AG09309 (cell line): ENCODE data around the gene NKG7.

ENCODE experiments used
- DNase-seq: peaks from one replicate; pipeline ENCODE4 v3.0.0-alpha.2; 2010; ENCODE audit warnings: low read depth
- H3K4me3 ChIP-seq: 2 replicates; pipeline ENCODE4 v1.5.1; 2011; ENCODE audit warnings: mild to moderate bottlenecking, low read depth, low read length, moderate library complexity; ENCODE audit not compliant: control insufficient read depth
- TF ChIP-seq, protein P1 (sequence below): IDR thresholded peaks from 2 replicates; pipeline ENCODE4 v1.5.1; 2011; ENCODE audit warnings: mild to moderate bottlenecking, low read depth, low read length, inconsistent platforms; ENCODE audit not compliant: insufficient read depth, control insufficient read depth; ENCODE audit errors: missing control alignments

The NKG7 gene

DNA sequence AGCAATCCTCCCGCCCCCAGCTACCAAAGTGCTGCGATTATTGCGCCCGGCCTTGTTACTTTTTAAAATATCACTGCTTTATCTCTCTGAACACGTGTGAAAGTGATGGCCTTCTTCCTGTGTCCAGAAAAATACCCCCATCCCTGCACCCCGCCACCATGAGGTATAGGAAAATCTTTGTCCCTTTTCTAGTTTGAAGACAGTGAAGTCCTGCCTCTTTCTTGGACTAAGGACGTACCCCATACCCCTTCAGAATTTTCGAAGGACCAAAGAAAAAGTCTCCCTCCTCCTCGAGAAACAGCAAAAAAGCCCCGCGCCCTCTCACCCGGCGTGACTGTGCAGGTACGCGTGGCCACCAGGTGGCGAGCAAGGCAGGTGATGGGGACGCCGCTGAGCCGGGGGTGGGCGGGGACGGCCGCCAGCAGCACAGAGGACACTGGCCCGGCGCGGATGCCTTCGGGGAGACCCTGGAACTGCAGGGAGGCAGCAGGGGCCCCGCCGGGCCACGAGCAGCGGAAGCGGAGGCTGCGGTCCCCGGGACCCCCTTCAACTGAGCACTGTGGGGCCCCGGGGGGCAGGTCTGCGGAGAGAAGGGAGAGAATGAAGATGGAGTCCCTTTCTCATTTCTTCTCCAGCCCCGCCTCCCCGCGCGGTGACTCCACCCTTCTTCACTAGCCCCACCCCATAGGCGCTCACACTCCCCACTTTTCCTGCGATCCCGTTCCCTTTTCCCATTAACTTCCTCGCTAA, 33.7 kb downstream of the NKG7 start:
- peak overlapping the region; percentile 63 for H3K4me3 ChIP-seq
- TF ChIP-seq, protein P1, sequence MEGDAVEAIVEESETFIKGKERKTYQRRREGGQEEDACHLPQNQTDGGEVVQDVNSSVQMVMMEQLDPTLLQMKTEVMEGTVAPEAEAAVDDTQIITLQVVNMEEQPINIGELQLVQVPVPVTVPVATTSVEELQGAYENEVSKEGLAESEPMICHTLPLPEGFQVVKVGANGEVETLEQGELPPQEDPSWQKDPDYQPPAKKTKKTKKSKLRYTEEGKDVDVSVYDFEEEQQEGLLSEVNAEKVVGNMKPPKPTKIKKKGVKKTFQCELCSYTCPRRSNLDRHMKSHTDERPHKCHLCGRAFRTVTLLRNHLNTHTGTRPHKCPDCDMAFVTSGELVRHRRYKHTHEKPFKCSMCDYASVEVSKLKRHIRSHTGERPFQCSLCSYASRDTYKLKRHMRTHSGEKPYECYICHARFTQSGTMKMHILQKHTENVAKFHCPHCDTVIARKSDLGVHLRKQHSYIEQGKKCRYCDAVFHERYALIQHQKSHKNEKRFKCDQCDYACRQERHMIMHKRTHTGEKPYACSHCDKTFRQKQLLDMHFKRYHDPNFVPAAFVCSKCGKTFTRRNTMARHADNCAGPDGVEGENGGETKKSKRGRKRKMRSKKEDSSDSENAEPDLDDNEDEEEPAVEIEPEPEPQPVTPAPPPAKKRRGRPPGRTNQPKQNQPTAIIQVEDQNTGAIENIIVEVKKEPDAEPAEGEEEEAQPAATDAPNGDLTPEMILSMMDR = peak; percentile 86
- no peak for DNase-seq

DNA sequence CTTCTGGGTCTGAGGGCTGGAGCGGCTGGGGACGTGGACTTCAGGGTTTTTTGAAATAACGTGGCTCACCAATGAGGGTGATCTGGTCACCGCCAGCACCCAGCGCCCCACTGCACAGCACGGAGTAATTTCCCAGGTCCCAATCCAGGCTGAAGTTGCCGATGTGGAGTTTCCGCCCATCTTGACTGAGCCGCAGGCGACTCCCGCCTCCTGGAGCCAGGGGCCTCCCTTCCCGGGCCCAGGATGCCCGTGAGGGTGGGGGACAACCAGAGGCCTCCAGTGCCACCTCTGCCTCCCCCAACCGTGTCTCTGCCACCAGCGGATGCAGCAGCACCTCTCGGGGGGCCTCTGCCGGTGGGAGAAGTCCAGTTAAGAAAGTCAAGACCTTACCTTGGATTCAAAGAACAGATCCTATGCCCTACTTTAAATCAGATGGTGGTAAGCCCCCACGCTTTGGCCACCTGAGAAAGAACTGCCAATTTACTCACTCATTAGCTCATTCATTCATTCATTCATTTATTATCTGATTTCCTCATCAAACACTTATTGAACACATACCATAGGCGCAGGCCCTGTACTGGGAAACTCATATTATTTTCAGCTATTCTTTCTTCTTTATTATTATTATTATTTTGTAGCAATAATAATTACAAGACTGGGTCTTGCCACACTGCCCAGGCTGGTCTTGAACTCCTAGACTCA, 34.4 kb downstream of the NKG7 start:
- H3K4me3 ChIP-seq = no peak overlapping the region
- no peak for DNase-seq
- TF ChIP-seq, protein P1 = no peak

DNA sequence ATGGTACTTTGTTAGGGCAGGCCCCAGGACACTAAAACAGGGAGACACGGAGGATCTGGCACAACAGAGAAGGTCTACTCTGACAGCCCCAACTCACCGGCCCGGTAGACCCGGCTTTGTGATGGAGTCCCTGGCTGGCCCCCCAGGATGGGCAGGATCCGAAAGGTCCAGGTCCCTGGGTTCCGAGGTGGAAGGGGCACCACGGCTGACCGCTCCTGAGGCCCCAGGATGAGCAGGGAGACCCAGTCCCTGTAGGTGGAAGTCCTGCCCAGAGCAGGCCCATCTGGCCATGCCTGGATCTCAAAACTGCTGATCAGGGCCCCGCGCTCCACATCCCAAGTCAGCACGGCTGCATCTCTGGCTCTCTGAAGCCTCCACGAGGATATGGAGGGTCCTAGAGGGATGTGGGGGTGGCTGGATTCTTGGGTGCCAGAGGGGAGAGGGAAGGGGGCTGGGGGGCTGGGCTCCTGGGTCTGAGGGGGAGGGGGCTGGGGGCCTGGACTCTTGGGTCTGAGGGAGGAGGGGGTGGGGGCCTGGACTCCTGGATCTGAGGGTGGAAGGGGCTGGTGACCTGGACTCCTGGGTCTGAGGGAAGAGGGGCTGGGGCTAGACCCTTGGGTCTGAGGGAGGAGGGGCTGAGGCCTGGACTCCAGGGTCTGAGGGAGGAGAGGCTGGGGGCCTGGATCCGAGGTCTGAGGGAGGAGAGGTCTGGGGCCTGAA, 35.2 kb downstream of the NKG7 start:
- H3K4me3 ChIP-seq = no peak overlapping the region
- no peak for DNase-seq
- TF ChIP-seq, protein P1 = no peak

DNA sequence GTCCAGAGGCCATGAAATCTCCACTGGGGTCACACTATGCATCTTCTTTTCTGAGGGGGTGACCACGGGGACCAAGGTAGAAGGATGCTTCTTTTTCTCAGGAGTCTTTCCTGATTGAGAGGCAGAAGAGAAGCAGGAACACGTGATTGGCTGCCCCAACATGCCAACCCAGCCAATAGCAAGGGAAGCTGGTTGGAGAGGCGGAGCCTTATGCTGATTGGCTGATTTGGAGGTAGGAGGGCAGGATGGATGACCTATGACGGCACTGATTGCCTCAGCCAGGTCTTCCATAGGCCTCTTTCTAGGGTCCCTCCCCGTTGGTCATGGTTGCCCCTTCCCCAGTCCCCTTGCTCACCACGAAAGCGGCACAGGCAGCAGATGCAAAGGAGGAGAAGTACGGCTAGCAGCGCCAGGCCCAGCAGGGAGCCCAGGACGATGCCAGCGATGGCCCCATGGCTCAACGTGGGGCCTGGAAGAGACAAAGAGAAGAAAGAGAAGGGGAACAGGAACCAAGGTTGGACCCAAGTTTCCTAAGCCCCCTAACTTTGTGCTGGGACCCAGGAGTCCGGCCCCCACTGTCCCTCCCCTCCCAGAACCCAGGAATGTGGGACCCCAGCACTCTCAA, 38.5 kb downstream of the NKG7 start:
- no peak overlapping the region for H3K4me3 ChIP-seq
- no peak for DNase-seq
- TF ChIP-seq, protein P1 = no peak

DNA sequence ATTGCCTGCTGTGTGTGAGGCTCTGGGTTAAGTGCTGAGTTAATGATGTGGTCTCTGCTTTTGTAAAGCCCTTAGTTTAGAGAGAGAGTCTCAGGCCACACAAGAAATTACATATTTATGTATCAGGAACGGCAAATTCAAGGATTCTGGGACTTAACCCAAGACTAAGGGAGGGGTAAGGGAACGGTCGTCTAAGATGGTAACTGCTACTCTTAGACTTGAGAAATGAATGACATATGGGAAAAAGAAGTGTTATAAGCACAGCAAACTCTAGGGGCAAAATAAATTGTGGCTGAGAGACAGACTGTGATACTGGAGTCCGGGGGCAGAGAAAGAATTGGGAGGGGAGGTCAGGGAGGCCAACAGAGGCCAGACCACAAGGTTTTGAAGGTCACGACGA, 40.7 kb downstream of the NKG7 start:
- no peak overlapping the region for H3K4me3 ChIP-seq
- no peak for DNase-seq
- TF ChIP-seq, protein P1 = no peak

DNA sequence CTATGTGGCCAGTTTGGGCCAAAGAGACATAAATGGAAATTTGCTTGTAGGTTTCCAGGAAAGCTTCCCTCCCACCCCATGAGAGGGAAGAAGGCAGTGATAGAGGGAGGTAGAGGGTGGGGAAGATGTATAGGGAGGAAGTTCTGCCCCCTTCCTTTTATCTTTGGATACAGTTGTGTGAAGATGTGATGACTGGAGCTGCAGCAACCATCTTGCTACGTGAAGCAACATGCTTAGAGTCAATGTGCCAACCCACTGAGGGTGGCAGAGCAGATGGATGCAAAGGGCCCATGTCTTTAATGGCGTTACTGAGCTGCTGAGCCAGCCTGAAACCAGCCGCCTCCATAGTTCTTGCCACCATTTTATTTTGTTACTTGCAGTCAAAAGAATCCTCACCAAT, 41.3 kb downstream of the NKG7 start:
- H3K4me3 ChIP-seq = no peak overlapping the region
- no peak for DNase-seq
- TF ChIP-seq, protein P1 = no peak
